ENCODE measurements around the gene HSD11B1L.

- peak; percentile 37 for TF ChIP-seq POLR2A (IDR thresholded peaks at IDR 0.05; ENCODE audit: low read depth, low read length)
- peak; percentile 38; the same call in 1 of the 2 replicates for TF ChIP-seq POLR2AphosphoS5 (IDR thresholded peaks at IDR 0.05; ENCODE audit: low read depth, low read length)
- no peak for TF ChIP-seq TAF1 (IDR thresholded peaks at IDR 0.05; ENCODE audit: borderline replicate concordance, low read depth, low read length)
Measured at GRCh38 chr19:5707576-5708575, 27.0 kb downstream of the HSD11B1L start.
